ENCODE data around the gene IRAG1.

Gene IRAG1

DNA sequence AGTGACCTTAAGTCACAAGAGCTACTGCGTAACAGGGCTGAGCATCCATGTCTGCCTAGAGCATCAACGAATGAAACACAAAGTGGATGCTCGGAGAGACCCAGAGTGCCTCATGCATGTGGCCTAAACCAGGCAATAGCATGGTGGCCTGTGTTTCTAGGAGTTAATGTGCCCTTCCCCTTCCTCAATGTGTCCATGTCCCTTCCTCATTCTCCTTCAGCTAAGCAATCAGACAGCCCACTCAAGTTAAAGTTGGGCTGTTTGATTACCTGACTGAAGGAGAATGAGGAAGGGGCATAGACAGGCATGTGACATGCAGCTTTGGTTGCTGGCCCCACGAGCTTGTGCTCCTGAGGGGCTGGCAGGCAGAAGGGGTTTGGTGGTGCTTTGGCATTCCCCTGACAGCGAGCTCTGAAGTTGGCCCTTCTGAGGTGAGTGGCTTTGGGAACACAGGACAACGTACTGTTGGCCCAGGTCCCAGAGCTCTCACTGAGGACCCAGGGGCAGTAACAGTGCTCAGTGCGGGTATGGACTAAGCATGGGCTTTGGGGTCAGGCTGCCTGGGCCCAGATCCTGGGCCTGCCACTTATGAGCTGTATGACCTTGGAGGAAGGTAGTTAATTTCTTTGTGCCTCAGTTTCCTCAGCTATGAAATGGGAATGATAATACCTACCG is 46.7 kb downstream of the IRAG1 start:
- Mint-ChIP-seq H3K36me3 (no peaks in the 10 kb centered on the region), H3K27ac (no peak overlapping the region), H3K9me3 (no peaks in the 10 kb centered on the region), H3K27me3 (no peaks in the 10 kb centered on the region), H3K4me3 (no peak overlapping the region), H3K4me1 (no peaks in the 10 kb centered on the region)

DNA sequence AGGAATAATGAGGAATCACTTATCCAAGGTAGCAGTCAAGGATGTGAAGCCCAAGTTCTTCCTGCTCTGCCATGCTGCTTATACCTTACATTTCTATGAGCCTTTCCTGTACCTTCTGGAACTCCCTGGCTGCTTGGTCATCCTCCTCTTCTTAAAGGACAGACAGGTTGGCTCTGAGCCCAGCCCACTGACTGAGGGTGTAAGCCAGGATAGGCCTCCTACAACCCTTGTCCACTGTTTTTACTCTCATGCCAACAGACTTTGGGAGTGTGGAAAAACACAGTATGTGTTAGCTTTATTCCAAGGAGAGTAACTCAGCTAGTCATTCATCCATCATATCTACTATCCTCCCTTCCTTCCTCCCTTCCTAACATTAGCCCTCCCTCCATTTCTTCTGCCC is 47.5 kb downstream of the IRAG1 start:
- no peaks in the 10 kb centered on the region for H3K4me1 Mint-ChIP-seq
- no peak overlapping the region for H3K27ac Mint-ChIP-seq
- H3K9me3 Mint-ChIP-seq = no peaks in the 10 kb centered on the region
- no peak overlapping the region for H3K4me3 Mint-ChIP-seq
- no peaks in the 10 kb centered on the region for H3K27me3 Mint-ChIP-seq
- no peaks in the 10 kb centered on the region for H3K36me3 Mint-ChIP-seq

DNA sequence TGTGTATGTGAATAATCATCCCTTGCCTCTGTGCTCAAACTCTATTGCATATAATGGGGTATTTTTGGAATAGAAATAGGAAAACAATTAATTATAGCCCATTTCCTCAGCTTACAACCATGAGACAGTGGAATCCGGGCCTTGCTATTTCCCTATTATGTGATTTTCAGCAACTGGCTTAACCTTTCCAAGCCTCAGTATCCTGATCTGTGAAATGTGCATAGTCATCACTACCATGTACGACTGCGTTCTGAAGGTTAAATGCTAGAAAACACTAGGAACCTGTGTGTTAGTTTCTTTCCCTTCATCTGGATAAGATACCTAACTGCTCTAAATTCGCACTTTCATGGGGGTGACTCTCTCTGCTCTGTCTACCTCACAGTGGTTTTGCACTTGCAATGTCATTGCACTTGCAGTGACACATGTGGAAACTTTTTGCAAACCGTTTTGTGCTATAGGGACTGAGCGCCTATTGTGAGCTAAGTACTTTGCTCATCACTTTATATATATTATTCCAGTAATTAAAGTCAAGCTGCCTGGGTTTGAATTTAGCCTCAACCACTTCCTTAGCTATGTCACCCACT is 48.3 kb downstream of the IRAG1 start:
- Mint-ChIP-seq H3K4me1 (no peaks in the 10 kb centered on the region), H3K27ac (no peak overlapping the region), H3K27me3 (no peaks in the 10 kb centered on the region), H3K9me3 (no peaks in the 10 kb centered on the region), H3K4me3 (no peak overlapping the region), H3K36me3 (no peaks in the 10 kb centered on the region)
